Panc1 (cell line): ENCODE results near the gene ZNF511. TPM values are rescaled to one million over a fixed set of nuclear protein-coding genes. Genes with fewer than 3 reads are reported as not detected.

Experiments
- ATAC-seq: fragments of 200-7000 bp; cut with Tn5 transposase; 2 replicates; pipeline ENCODE4 v1.9.1; 2020; ENCODE audit warnings: mild to moderate bottlenecking, moderate library complexity
- BruUV-seq: library from RNA; stranded (reverse); fragments of 400-500 nt; replicated peaks from 2 replicates; lab custom pipeline; 2021; lab: Mats Ljungman, UMichigan
- CTCF ChIA-PET: fragments of 300-600 bp; sonication (Branson Sonifier 250); formaldehyde crosslinking; loops from one replicate; lab custom pipeline; 2022; ENCODE audit warnings: antibody characterized with exemption; lab: Charles Lee
- POLR2A ChIA-PET: fragments of 300-600 bp; sonication (Branson Sonifier 250); formaldehyde crosslinking; loops from one replicate; lab custom pipeline; 2022; ENCODE audit warnings: antibody characterized with exemption; lab: Charles Lee
- DNase-seq: peaks from one replicate; pipeline ENCODE4 v3.0.0-alpha.2; 2010; ENCODE audit warnings: low read depth, low spot score
- H3K27ac ChIP-seq: 2 replicates; pipeline ENCODE4 v1.5.1; 2011; ENCODE audit warnings: mild to moderate bottlenecking, low read length, inconsistent platforms
- H3K27me3 ChIP-seq: fragments of 200-500 bp; sonication (Bioruptor generic); 2 replicates; pipeline ENCODE4 v1.6.0; 2014; ENCODE audit warnings: low read length, inconsistent platforms; ENCODE audit not compliant: control insufficient read depth, insufficient read depth
- H3K36me3 ChIP-seq: fragments of 200-500 bp; sonication (Bioruptor generic); 2 replicates; pipeline ENCODE4 v1.5.1; 2014; ENCODE audit warnings: inconsistent platforms, mild to moderate bottlenecking, low read length, moderate library complexity; ENCODE audit not compliant: control insufficient read depth, insufficient read depth
- H3K4me1 ChIP-seq: 2 replicates; pipeline ENCODE4 v1.5.1; 2011; ENCODE audit warnings: inconsistent platforms, mild to moderate bottlenecking, low read length, moderate library complexity; ENCODE audit not compliant: control insufficient read depth, insufficient read depth
- H3K4me3 ChIP-seq, 2 experiments: 2 replicates each; pipeline ENCODE4 v1.5.1; 2011 to 2012; ENCODE audit warnings: low read depth in 2 of 2, low read length in 2 of 2, mild to moderate bottlenecking in 2 of 2, inconsistent platforms in 1 of 2, moderate library complexity in 1 of 2
- H3K9me3 ChIP-seq: fragments of 200-500 bp; sonication (Bioruptor generic); 2 replicates; pipeline ENCODE4 v1.5.1; 2014; ENCODE audit warnings: low read depth, mild to moderate bottlenecking, inconsistent platforms, low read length, moderate library complexity; ENCODE audit not compliant: control insufficient read depth, insufficient read depth
- CTCF ChIP-seq: fragments of 450-650 bp; IDR thresholded peaks from 2 replicates; pipeline ENCODE4 v1.5.1; 2017; ENCODE audit warnings: mild to moderate bottlenecking
- POLR2AphosphoS5 ChIP-seq: IDR thresholded peaks from 2 replicates; pipeline ENCODE4 v1.6.1; 2012; ENCODE audit warnings: mild to moderate bottlenecking, low read depth, low read length, moderate library complexity
- REST ChIP-seq, 2 experiments: IDR thresholded peaks; 2 replicates each; pipeline ENCODE4 v1.6.1; 2011 to 2012; ENCODE audit warnings: low read depth in 2 of 2, control low read depth in 1 of 2, low read length in 1 of 2, mild to moderate bottlenecking in 1 of 2, moderate library complexity in 1 of 2; ENCODE audit not compliant: insufficient read depth in 1 of 2
- SIN3A ChIP-seq: IDR thresholded peaks from 2 replicates; pipeline ENCODE4 v1.6.1; 2012; ENCODE audit warnings: low read depth, mild to moderate bottlenecking, low read length, moderate library complexity, borderline replicate concordance; ENCODE audit not compliant: insufficient read depth
- TCF7L2 ChIP-seq: IDR thresholded peaks from 2 replicates; pipeline ENCODE4 v1.6.1; 2011; ENCODE audit warnings: mild to moderate bottlenecking, low read depth, low read length, inconsistent platforms
- in situ Hi-C: cut with HindIII; loops from 2 replicates; pipeline ENCODE4 v1.10.0; 2016; ENCODE audit warnings: low sequenced_read_pairs, low pct_unique_long_range_greater_than_20kb
- intact Hi-C: fragments of 100-400 bp; cut with micrococcal nuclease; formaldehyde crosslinking; loops from one replicate; pipeline ENCODE4 v1.10.0; 2022; ENCODE audit not compliant: unreplicated experiment
- total RNA-seq: library from RNA; stranded (reverse); gene quantifications from one replicate; pipeline ENCODE4 v1.2.1, GENCODE V29; 2021; ENCODE audit not compliant: unreplicated experiment

The ZNF511 gene
- total RNA-seq, 1 experiment from 2014 or later = 93.8 TPM

- intact Hi-C loops (no loop called here), in situ Hi-C loops (no loop called here)
- H3K4me1 ChIP-seq = peaks cover 36% of the 10 kb centered on the region
- ChIA-PET POLR2A (no interaction called here), CTCF (no interaction called here)
- no peaks in the 10 kb centered on the region; the same call in 1 of the 2 replicates for H3K36me3 ChIP-seq
- BruUV-seq = no TSS peak
- no peak overlapping the region for H3K4me3 ChIP-seq
- no peak for TF ChIP-seq REST (IDR thresholded peaks at IDR 0.05; ENCODE audit: insufficient read depth in 1 of 2, low read depth in 2 of 2, low read length in 1 of 2)
- no peak for TF ChIP-seq CTCF
- no peak for TF ChIP-seq TCF7L2
- TF ChIP-seq POLR2AphosphoS5 = no peak
- no peak for TF ChIP-seq SIN3A
- H3K9me3 ChIP-seq = no peaks in the 10 kb centered on the region
- no peak overlapping the region for H3K27ac ChIP-seq
- H3K27me3 ChIP-seq = no peaks in the 10 kb centered on the region
- ATAC-seq (no peak), DNase-seq (no peak)
These were observed 28.2 kb upstream of the ZNF511 start for GRCh38 chr10:133280391-133281059.

DNA sequence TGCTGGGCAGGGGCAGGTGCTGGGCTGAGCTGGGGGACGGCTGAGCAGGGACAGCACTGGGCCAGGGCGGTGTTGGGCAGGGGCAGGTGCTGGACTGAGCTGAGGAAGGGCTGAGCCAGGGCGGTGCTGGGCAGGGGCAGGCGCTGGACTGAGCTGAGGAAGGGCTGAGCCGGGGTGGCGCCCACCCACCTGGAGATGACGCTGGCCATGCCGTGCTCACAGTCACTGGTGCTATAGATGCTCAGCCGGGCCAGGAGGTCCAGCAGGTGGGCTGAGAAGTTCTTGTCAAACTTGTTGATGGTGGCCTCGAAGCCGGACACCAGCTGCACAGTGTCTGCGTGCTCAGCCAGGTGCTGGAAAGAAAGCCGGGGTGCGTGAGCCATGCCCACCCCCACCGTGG lies 27.6 kb upstream of the ZNF511 start:
- DNase-seq (no peak), ATAC-seq (no peak)
- TF ChIP-seq SIN3A (no peak), CTCF (no peak), REST (IDR thresholded peaks at IDR 0.05; ENCODE audit: insufficient read depth in 1 of 2, low read depth in 2 of 2, low read length in 1 of 2) (no peak), TCF7L2 (no peak), POLR2AphosphoS5 (no peak)
- POLR2A ChIA-PET = no interaction called here
- H3K9me3 ChIP-seq = no peaks in the 10 kb centered on the region
- BruUV-seq = no TSS peak
- intact Hi-C loops (no loop called here), in situ Hi-C loops (no loop called here)
- H3K27ac ChIP-seq = no peak overlapping the region
- peaks cover 30% of the 10 kb centered on the region for H3K4me1 ChIP-seq
- peaks cover 2% of the 10 kb centered on the region for H3K36me3 ChIP-seq
- no peak overlapping the region for H3K4me3 ChIP-seq
- no peaks in the 10 kb centered on the region for H3K27me3 ChIP-seq
- CTCF ChIA-PET = no interaction called here
